H1 (cell line): ENCODE data around the gene SHROOM3.

ENCODE experiments used
- EZH2 ChIP-seq: fragments of 200-600 bp; sonication (generic); IDR thresholded peaks from 2 replicates; pipeline ENCODE4 v1.7.1; 2012; ENCODE audit warnings: low read depth, mild to moderate bottlenecking, moderate library complexity, low read length, inconsistent platforms; ENCODE audit not compliant: severe bottlenecking
- GABPA ChIP-seq: IDR thresholded peaks from 2 replicates; pipeline ENCODE4 v1.6.1; 2011; ENCODE audit warnings: mild to moderate bottlenecking, low read length, moderate library complexity, borderline replicate concordance; ENCODE audit not compliant: insufficient read depth
- POLR2A ChIP-seq, 2 experiments: IDR thresholded peaks; 1 replicate in 1 of 2; 2 replicates in 1 of 2; pipeline ENCODE4 v1.6.1; 2011; ENCODE audit warnings: low read depth in 2 of 2, low read length in 2 of 2, mild to moderate bottlenecking in 2 of 2; ENCODE audit errors: control extremely low read depth in 1 of 2
- RBBP5 ChIP-seq: IDR thresholded peaks from 2 replicates; pipeline ENCODE4 v1.7.1; 2012; ENCODE audit warnings: low read depth, mild to moderate bottlenecking, inconsistent platforms, low read length, moderate library complexity, borderline replicate concordance
- SP2 ChIP-seq: IDR thresholded peaks from 2 replicates; pipeline ENCODE4 v1.6.1; 2012; ENCODE audit warnings: mild to moderate bottlenecking, low read length, inconsistent platforms
- TAF1 ChIP-seq: IDR thresholded peaks from 2 replicates; pipeline ENCODE4 v1.6.1; 2011; ENCODE audit warnings: mild to moderate bottlenecking, low read depth, low read length
- TCF12 ChIP-seq: IDR thresholded peaks from 2 replicates; pipeline ENCODE4 v1.6.1; 2011; ENCODE audit warnings: low read depth, mild to moderate bottlenecking, low read length
- TEAD4 ChIP-seq: IDR thresholded peaks from 2 replicates; pipeline ENCODE4 v1.6.1; 2012; ENCODE audit warnings: low read depth, low read length, inconsistent platforms, mixed read lengths
- ZNF274 ChIP-seq: IDR thresholded peaks from 2 replicates; pipeline ENCODE4 v1.7.0; 2012; ENCODE audit warnings: low read length, borderline replicate concordance; ENCODE audit errors: extremely low read depth
- TF ChIP-seq, protein P1 (sequence below), 3 experiments: IDR thresholded peaks; 1 replicate in 2 of 3; 2 replicates in 1 of 3; pipeline versions ENCODE4 v1.5.1 to v1.6.1; 2011; ENCODE audit warnings: low read length in 3 of 3, mild to moderate bottlenecking in 3 of 3, inconsistent platforms in 2 of 3, low read depth in 1 of 3, moderate library complexity in 1 of 3; ENCODE audit not compliant: insufficient read depth in 1 of 3; ENCODE audit errors: control extremely low read depth in 1 of 3
- TF ChIP-seq, protein P2 (sequence below): IDR thresholded peaks from 2 replicates; pipeline ENCODE4 v1.6.1; 2012; ENCODE audit warnings: inconsistent platforms

DNA sequence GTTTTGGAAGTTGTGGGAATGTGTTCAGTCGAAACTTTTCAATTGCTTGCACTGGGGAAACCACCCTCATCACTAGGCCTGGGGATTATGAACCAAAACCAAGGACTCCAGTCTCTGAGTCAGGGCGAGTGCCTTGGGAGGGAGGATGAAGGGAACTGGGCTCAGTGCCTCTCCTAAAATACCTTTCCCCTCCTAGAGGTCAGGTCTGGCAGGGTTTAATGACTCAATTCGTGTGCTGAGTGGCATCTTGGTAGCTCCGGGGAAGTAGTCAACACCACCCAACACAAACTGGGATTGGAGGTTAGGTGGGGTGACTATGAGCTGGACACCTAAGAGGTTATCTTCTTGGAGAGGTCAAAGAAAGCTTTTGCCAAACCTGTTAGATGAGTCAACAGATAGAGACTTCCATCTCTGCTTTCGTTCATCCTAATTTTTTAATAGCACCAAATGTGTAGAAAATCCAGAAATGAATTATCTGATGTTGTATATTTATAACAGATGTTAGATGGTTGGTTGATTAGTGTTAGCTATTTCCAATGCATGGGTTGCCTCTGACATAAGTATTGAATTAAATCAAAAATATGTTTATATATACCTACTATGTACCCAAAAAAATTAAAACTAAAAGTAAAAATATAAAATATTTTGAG lies 202.8 kb downstream of the SHROOM3 start:
- TF ChIP-seq, protein P1, sequence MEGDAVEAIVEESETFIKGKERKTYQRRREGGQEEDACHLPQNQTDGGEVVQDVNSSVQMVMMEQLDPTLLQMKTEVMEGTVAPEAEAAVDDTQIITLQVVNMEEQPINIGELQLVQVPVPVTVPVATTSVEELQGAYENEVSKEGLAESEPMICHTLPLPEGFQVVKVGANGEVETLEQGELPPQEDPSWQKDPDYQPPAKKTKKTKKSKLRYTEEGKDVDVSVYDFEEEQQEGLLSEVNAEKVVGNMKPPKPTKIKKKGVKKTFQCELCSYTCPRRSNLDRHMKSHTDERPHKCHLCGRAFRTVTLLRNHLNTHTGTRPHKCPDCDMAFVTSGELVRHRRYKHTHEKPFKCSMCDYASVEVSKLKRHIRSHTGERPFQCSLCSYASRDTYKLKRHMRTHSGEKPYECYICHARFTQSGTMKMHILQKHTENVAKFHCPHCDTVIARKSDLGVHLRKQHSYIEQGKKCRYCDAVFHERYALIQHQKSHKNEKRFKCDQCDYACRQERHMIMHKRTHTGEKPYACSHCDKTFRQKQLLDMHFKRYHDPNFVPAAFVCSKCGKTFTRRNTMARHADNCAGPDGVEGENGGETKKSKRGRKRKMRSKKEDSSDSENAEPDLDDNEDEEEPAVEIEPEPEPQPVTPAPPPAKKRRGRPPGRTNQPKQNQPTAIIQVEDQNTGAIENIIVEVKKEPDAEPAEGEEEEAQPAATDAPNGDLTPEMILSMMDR (IDR thresholded peaks at IDR 0.05; ENCODE audit: control extremely low read depth in 1 of 3, insufficient read depth in 1 of 3, low read depth in 1 of 3, low read length in 3 of 3): no peak
- TF ChIP-seq TCF12: no peak
- TF ChIP-seq, protein P2, sequence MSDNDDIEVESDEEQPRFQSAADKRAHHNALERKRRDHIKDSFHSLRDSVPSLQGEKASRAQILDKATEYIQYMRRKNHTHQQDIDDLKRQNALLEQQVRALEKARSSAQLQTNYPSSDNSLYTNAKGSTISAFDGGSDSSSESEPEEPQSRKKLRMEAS: no peak
- no peak for TF ChIP-seq SP2
- TF ChIP-seq TAF1: no peak
- TF ChIP-seq POLR2A (IDR thresholded peaks at IDR 0.05; ENCODE audit: control extremely low read depth in 1 of 2, low read depth in 2 of 2, low read length in 2 of 2): no peak
- TF ChIP-seq GABPA: no peak
- TF ChIP-seq TEAD4: no peak
- TF ChIP-seq EZH2: no peak
- TF ChIP-seq RBBP5: no peak
- no peak for TF ChIP-seq ZNF274
